WTC11 (cell line): ENCODE data around the gene GSS.

Source experiments
- ESRRA ChIP-seq: sonication (generic); formaldehyde crosslinking; IDR thresholded peaks from 2 replicates; pipeline ENCODE4 v1.8.1; 2022; ENCODE audit warnings: mild to moderate bottlenecking, missing genetic modification reagents, borderline replicate concordance
- SMAD3 ChIP-seq: sonication (generic); formaldehyde crosslinking; IDR thresholded peaks from 2 replicates; pipeline ENCODE4 v1.8.0; 2022; ENCODE audit warnings: missing genetic modification reagents, mild to moderate bottlenecking, borderline replicate concordance
- ZNF138 ChIP-seq: sonication (generic); formaldehyde crosslinking; conservative IDR thresholded peaks from 2 replicates; pipeline ENCODE4 v1.8.1; 2022; ENCODE audit warnings: mild to moderate bottlenecking, moderate library complexity, missing genetic modification reagents
- ZNF232 ChIP-seq: sonication (generic); formaldehyde crosslinking; IDR thresholded peaks from 2 replicates; pipeline ENCODE4 v1.8.0; 2022; ENCODE audit warnings: mild to moderate bottlenecking, missing genetic modification reagents
- TF ChIP-seq, protein P1 (sequence below): fragments of 200-600 bp; IDR thresholded peaks from 2 replicates; pipeline ENCODE4 v1.8.0; 2022; ENCODE audit warnings: antibody characterized with exemption
- TF ChIP-seq, protein P2 (sequence below): sonication (generic); formaldehyde crosslinking; IDR thresholded peaks from 2 replicates; pipeline ENCODE4 v1.8.0; 2022; ENCODE audit warnings: mild to moderate bottlenecking, missing genetic modification reagents
- TF ChIP-seq, protein P3 (sequence below): sonication (generic); formaldehyde crosslinking; IDR thresholded peaks from 2 replicates; pipeline ENCODE4 v1.8.1; 2023; ENCODE audit warnings: mild to moderate bottlenecking, missing genetic modification reagents, moderate library complexity

DNA sequence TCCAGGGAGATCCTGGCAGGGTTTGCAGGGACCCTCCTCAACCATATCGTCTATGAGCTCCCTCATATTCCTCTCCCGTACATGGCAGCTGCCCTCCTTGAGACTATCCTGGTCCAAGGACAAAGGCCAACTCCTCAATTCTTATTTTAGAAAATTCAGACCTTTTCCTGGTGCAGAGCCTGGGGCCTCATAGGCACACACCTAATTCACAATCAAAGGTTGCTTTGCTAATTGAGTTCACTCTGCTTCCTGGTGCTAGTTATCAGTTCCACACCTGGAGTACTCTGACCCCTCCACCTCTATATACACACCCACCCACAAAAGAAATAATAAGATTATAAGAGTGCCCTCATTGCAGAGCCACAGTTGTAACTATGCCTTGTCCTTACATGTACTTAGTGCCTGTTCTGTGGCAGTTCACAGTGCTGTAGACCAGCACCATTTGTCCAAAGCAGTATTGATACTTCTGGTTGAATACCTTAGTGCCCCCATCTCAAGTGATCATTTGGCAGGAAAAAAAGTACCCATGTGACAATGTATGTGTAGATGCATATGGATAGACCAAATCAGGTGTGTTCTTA, 38.7 kb downstream of the GSS start:
- TF ChIP-seq, protein P1, sequence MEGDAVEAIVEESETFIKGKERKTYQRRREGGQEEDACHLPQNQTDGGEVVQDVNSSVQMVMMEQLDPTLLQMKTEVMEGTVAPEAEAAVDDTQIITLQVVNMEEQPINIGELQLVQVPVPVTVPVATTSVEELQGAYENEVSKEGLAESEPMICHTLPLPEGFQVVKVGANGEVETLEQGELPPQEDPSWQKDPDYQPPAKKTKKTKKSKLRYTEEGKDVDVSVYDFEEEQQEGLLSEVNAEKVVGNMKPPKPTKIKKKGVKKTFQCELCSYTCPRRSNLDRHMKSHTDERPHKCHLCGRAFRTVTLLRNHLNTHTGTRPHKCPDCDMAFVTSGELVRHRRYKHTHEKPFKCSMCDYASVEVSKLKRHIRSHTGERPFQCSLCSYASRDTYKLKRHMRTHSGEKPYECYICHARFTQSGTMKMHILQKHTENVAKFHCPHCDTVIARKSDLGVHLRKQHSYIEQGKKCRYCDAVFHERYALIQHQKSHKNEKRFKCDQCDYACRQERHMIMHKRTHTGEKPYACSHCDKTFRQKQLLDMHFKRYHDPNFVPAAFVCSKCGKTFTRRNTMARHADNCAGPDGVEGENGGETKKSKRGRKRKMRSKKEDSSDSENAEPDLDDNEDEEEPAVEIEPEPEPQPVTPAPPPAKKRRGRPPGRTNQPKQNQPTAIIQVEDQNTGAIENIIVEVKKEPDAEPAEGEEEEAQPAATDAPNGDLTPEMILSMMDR = no peak
- TF ChIP-seq ESRRA (CRISPR knock-in tag) (no peak), ZNF232 (CRISPR knock-in tag) (no peak), ZNF138 (CRISPR knock-in tag) (no peak), SMAD3 (CRISPR knock-in tag) (no peak)
- TF ChIP-seq, protein P2, sequence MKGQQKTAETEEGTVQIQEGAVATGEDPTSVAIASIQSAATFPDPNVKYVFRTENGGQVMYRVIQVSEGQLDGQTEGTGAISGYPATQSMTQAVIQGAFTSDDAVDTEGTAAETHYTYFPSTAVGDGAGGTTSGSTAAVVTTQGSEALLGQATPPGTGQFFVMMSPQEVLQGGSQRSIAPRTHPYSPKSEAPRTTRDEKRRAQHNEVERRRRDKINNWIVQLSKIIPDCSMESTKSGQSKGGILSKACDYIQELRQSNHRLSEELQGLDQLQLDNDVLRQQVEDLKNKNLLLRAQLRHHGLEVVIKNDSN (CRISPR knock-in tag) = no peak
- TF ChIP-seq, protein P3, sequence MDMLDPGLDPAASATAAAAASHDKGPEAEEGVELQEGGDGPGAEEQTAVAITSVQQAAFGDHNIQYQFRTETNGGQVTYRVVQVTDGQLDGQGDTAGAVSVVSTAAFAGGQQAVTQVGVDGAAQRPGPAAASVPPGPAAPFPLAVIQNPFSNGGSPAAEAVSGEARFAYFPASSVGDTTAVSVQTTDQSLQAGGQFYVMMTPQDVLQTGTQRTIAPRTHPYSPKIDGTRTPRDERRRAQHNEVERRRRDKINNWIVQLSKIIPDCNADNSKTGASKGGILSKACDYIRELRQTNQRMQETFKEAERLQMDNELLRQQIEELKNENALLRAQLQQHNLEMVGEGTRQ (CRISPR knock-in tag) = no peak
